ELF-1 (cell line): ENCODE measurements around the gene KLHDC3.

ENCODE experiments used
- DNase-seq: peaks from one replicate; pipeline ENCODE4 v3.0.0-alpha.2; 2016; ENCODE audit warnings: low read depth, low spot score

Gene KLHDC3

DNA sequence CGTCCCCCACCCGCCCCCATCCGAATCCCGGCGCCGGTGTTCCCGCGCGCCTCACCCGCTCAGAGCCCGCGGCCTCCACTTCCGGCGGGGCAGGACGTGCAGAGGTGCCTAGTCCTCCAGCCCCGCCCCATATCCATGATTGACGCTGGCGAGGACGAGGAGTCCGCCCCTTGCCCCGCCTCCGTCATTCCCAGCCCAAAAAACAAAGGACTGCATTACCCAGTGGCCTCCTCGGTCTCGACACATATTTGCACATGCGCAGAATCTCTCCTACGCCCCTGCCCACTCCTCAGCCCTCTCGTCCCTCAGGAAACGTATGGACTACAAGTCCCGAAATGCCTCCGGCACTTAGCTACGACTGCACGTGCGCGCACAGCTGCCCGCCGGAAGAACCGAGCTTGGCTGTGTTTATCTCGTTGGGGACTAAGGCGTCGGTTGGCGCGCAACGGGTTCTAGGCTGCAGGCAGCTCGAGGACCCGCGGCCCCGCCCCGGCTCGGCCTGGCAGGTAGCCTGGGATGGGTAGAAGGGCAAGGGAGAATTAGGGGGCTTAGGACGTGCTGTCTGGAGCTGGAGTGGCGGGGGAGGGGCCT, at the start of gene KLHDC3, which contains the start of gene MEA1:
Gene KLHDC3, plus strand, starts transcription at position 407 of the 591 bp plus-strand sequence. CDS start 2,944 bp downstream, outside the sequence.
Gene MEA1, minus strand, starts transcription at position 104 of the 591 bp plus-strand sequence. CDS start 133 bp downstream, outside the sequence.
- peak; percentile 100 for DNase-seq

- no peak for DNase-seq
These were observed 47.5 kb upstream of the KLHDC3 start for GRCh38 chr6:42966571-42966970.

- DNase-seq = no peak
These were observed 46.8 kb upstream of the KLHDC3 start for GRCh38 chr6:42967228-42967627.

DNA sequence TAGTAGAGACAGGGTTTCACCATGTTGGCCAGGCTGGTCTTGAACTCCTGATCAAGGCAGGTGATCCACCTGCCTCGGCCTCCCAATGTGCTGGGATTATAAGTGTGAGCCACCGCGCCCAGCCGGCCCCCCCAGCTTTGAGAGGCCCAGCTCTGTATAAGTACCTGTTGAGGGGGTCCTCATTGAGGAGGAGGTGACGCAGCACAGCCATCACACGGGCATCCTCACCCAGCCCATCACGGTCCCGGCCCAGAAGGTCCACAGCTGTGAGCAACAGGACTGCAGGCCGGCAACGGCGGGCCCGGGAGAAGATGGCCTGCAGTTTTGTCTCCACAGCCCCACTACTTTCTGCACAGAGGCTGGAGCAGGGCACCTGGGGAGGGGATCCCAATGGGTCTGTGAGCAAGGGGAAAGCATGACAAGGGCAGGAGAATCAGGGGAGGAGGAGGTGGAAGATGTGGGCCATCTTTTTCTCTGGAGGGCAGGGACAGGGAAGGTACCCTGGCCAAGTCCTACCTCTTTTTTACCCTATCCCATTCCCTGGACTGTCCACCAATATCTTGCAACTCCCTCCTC, 45.8 kb upstream of the KLHDC3 start:
- DNase-seq = no peak

DNA sequence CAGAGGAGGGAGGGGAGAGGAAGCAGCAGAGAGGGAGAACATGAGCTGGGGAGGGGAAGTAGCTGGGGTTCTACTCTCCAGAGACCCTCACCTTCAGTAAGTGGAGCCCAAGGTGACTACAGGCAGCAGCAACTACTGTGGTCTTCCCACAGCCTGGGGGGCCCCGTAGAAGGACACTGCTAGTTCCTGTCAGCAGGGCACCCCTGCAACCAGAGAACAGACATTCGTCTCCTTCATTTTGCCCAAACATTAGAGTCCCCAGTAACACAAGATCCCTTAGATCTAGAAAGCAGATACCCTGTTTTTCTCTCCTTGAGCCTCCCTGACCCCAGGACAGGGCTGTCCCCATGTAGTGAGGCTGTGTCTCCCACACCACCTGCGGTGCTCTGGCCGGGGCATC, 45.3 kb upstream of the KLHDC3 start:
- DNase-seq = no peak

DNA sequence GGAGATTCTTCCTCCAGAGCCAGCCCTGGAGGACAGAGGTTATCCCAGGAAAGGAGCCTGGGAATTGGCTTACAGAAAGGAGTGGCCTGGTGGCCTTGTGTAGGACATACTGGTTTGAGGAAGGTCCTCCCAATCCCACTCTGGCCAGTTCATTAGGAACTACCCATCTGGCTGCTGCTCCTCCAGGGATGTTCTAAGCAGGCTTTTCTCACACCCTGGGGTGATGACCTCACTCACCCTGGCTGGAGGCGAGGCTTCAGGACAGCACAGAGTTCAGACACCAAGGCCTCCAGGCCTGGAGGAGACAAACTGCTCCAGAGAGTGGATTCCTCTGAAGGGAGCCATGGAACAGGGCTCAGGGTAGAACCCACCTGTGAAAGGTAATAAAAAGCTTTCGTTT, 44.6 kb upstream of the KLHDC3 start:
- DNase-seq = peak; percentile 23

DNA sequence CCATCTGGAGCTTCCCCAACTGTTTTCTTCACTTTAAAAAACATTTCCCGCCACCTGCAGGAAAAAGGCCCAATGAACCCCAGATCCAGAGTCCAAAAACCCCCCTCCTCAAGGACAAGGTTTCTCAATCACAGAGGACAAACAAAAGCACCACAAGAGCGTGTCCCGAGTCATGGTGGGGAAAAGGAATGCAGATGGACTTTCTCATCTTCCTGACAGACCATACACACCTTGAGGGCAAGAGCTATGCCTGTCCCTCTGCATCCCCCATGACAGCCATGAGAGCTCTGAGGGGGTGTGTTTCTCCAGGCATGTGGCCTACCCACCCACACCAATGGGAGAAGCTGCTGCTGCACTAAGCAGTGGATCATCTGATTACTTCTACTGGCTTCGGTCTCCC, 44.1 kb upstream of the KLHDC3 start:
- peak; percentile 15 for DNase-seq

GRCh38 chr6:42970871-42971612, 43.0 kb upstream of the KLHDC3 start:
- DNase-seq = peak; percentile 13

- DNase-seq = no peak
These were observed 42.2 kb upstream of the KLHDC3 start for GRCh38 chr6:42971746-42972327.

DNA sequence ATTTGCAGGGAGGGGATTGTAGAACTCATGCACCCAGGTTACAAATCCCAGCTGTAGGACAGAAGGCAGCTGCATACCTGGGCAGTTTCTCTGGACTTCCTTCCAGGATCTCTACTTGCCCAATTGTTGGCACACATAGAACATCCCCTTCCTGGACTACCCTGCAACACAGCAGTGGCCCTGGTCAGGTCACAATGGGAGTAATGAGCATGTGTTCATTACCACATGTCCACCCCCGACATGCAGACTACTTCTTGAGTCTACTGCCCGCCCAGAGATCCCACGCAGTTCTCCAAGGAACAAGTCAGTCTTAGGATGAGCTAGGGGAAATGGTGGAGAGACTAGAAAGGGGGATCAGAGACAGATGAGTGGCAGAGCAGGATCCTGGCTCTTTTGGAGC, 40.1 kb upstream of the KLHDC3 start:
- DNase-seq = no peak

GRCh38 chr6:42974919-42975505, 39.0 kb upstream of the KLHDC3 start:
- DNase-seq = no peak

- DNase-seq = peak; percentile 54
These were observed 35.6 kb upstream of the KLHDC3 start for GRCh38 chr6:42978487-42978838.

GRCh38 chr6:42978839-42979522, 35.1 kb upstream of the KLHDC3 start, which contains the start of gene PEX6:
Gene PEX6, minus strand, starts transcription at chr6:42979181. Its CDS starts 31 bp downstream, at chr6:42979150.
- DNase-seq = peak; percentile 95

DNA sequence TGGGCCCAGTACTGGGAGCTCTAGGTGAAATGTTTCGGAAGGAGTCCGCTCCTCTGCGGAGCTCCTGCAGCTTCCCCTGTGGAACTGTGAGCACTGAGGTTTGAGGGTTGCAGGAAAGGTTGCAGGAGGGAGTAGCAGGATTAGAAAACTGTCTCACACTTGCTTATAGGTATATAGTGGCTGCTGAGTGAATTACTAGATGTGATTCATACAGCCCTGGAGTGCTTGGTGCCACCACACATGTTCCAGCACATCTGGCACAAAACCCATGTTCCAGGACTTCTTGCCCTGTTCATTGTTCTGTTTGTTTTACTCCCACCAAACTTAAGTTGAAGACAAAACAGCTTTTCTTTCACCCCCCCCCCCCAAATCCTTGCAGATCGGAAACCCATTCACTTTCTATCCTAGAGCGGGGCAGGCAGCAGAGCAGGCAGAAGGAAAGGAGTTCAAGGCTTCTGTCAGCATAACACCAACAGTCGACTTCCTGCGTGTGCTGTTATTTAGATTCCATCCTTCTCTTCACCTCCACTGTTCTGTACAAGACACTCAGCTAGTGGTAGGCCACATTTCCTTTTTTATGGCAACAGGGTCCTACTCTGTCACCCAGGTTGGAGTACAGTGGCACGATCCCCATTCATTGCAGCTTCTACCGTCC, 34.4 kb upstream of the KLHDC3 start:
- no peak for DNase-seq

GRCh38 chr6:42981836-42982235, 32.2 kb upstream of the KLHDC3 start:
- no peak for DNase-seq

GRCh38 chr6:42984001-42984923, 29.8 kb upstream of the KLHDC3 start, which contains the start of gene PPP2R5D:
Gene PPP2R5D, plus strand, starts transcription at chr6:42984570. Its CDS starts 108 bp downstream, at chr6:42984678.
- peak; percentile 99 for DNase-seq

GRCh38 chr6:42984924-42985475, 29.0 kb upstream of the KLHDC3 start:
- DNase-seq = peak; percentile 40

- DNase-seq = no peak
These were observed 26.3 kb upstream of the KLHDC3 start for GRCh38 chr6:42987533-42988451.
